GDM1 (cell line): ENCODE results near the gene PP2D1.
"Not testable (repeated sequence)": the region's sequence is repeated elsewhere in the genome, so short reads cannot be mapped to it uniquely, and the experiment has no call there.

ENCODE experiments used
- DNase-seq: peaks from one replicate; lab custom pipeline; 2025; lab: John Stamatoyannopoulos, UW

The PP2D1 gene

GRCh38 chr3:20039765-20040547 is 27.9 kb upstream of the PP2D1 start, which contains the start of gene KAT2B:
Gene KAT2B (plus strand): TSS chr3:20040446. CDS start chr3:20040478, 32 bp downstream.
- peak; percentile 66 for DNase-seq

GRCh38 chr3:20039466-20039764 is 27.4 kb upstream of the PP2D1 start:
- DNase-seq = no peak

GRCh38 chr3:20038699-20039465 is 26.8 kb upstream of the PP2D1 start:
- no peak for DNase-seq

GRCh38 chr3:20037255-20037996 is 25.4 kb upstream of the PP2D1 start:
- no peak for DNase-seq

GRCh38 chr3:20035019-20035418 is 23.0 kb upstream of the PP2D1 start:
- DNase-seq = no peak

GRCh38 chr3:20031939-20032338 is 19.9 kb upstream of the PP2D1 start:
- DNase-seq = not testable (repeated sequence)

GRCh38 chr3:20028905-20029331 is 16.9 kb upstream of the PP2D1 start:
- no peak for DNase-seq

- no peak for DNase-seq
Observed at GRCh38 chr3:20027136-20027535, 15.1 kb upstream of the PP2D1 start.

- peak; percentile 36 for DNase-seq
Observed at GRCh38 chr3:20023623-20024405, 11.8 kb upstream of the PP2D1 start.

GRCh38 chr3:20022954-20023622 is 11.0 kb upstream of the PP2D1 start:
- DNase-seq = no peak

GRCh38 chr3:20016076-20016475 is 4.0 kb upstream of the PP2D1 start:
- not testable (repeated sequence) for DNase-seq

GRCh38 chr3:20015525-20015924 is 3.5 kb upstream of the PP2D1 start:
- no peak for DNase-seq

- no peak for DNase-seq
Observed at GRCh38 chr3:20013396-20013795, 1.3 kb upstream of the PP2D1 start.

GRCh38 chr3:20008646-20009045 is 3.4 kb downstream of the PP2D1 start:
- no peak for DNase-seq

- DNase-seq = no peak
Observed at GRCh38 chr3:20007960-20008359, 4.1 kb downstream of the PP2D1 start.

GRCh38 chr3:20001932-20002331 is 10.1 kb downstream of the PP2D1 start:
- DNase-seq = no peak

- DNase-seq = no peak
Observed at GRCh38 chr3:19997502-19997901, 14.6 kb downstream of the PP2D1 start.

- DNase-seq = no peak
Observed at GRCh38 chr3:19994796-19995195, 17.3 kb downstream of the PP2D1 start.

GRCh38 chr3:19988904-19989303 is 23.2 kb downstream of the PP2D1 start:
- not testable (repeated sequence) for DNase-seq

GRCh38 chr3:19972054-19972453 is 40.0 kb downstream of the PP2D1 start:
- no peak for DNase-seq

- no peak for DNase-seq
Observed at GRCh38 chr3:19970327-19970726, 41.7 kb downstream of the PP2D1 start.
